MV-4-11 (cell line): ENCODE data around the gene GPR61.

ENCODE experiments used
- DNase-seq: peaks from one replicate; lab custom pipeline; 2025; lab: John Stamatoyannopoulos, UW

Gene GPR61

DNA sequence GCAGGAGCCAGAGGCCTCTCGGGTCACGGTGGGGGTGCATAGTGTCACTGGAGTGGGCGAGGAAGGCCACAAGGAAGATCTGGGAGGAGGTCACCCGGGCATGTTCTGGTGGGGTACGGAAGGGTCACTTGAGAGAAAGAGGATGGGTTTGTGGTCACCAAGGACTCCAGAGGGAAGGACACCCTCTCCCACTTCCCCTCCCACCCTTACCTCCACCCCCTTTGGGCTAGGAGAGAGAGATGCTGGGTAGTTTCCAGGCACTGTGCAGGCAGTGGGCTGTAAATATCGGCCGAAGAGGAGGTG lies 30.8 kb upstream of the GPR61 start:
- DNase-seq, result no peak

DNA sequence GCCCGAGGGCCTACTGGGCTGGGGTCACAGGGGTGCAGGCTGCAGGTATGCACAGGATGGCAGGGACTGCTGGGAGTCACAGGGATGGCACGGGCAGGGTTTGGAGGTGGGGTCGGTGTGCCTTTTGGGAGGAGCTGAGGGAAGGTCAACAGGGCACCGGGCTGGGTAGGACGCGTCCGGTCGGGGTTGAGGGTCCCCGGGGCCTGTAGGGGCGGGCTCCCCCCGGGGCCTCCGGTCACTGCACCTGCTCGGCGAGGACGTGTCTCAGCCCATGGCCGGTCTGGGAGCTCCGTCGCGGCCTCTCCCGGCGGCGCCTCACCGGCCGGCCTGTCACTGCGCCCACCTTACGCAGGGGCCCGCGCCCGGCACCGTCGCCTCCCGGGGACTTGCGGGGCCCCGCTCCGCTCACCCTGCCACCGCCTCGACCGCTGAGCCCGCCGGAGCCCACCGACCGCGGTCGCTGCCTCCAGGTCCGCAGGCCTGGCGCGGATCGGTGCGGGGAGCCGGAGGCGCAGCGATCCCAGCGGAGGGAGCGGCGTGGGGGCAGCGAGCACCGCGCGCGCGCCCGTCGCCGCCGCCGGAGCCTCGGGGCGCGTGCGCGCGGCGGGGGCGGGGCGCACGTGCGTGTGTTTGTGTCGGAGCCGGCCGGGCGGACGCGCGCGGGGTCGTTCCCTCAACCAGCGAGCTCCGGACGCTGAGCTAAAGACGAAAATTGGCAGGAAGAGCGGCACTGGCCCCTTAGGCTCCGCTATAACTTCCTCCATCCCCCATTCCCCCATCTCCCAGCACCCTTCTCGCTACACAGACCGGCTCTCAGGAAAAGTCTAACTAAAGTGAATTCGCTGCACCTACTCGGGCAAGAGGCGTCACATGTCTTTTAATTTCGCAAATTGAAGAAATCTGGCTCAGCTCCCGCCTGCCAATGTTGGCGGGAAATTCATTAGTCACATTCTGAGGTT lies 30.2 kb upstream of the GPR61 start, which contains the start of gene AMIGO1:
Gene AMIGO1 (minus strand): TSS at position 552 of the 959 bp plus-strand sequence. CDS start 815 bp downstream, outside the sequence.
- no peak for DNase-seq

DNA sequence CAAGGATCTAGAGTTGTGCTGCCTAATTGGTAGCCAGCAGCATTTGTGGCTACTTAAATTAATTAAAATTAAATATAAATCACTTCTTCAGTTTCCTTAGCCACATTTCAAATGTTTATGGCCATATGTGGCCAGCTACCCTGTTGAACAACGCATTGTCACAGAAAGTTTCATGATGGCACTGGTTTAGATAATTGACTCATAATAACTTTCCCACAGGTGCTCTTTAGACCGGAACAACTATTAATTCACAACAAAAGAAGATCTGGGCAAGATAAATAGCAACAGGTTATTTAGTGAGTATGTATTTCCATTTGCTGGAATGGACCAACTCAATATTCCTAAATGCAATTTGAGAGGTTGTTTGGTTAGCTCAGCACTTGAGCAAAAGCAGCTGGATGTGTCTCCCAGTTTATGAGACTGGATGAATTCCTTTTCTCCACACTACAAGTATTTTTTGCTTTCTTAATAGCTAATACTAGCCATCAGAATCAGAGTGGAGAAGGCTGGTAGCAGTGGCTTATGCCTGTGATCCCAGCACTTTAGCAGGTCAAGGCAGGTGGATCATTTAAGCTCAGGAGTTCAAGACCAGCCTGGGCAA lies 26.5 kb upstream of the GPR61 start:
- no peak for DNase-seq

DNA sequence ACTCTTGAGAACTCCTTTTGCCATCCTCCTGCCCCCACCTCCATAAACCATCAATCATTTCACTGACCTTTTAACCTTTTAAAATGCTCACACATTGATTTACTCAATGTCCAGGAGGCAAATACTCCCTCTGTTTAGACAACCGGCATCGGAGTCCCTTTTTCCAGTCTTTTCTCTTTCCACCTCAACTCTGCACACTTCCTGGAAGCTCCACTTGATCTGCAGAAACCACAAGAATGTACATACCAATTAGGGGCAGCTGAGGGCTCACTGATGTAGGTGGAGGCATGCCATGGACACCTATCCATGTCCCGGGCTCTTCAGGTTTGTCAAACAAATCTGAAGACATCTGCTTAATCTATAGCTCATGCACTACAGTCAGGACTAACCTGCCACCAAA lies 24.8 kb upstream of the GPR61 start:
- no peak for DNase-seq

DNA sequence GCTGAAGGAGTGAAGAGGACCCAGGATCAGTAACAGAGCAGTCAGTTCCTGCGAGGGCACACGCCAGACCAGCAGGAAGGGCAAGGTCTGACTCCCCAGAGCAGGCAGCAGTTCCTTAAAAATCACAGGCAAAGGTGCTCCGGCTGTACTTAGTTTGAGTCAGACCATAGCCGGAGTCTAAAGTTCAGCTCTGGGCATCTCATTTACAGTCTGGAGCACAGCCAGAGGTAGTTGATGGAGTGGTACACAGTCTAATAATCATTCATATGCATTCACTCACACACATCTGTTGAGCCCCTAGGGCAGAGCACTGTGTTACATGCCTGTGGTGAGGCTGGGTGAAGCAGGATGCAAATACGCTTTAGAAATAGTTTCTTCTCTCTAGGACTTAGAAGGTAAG lies 22.8 kb upstream of the GPR61 start:
- DNase-seq, result no peak

DNA sequence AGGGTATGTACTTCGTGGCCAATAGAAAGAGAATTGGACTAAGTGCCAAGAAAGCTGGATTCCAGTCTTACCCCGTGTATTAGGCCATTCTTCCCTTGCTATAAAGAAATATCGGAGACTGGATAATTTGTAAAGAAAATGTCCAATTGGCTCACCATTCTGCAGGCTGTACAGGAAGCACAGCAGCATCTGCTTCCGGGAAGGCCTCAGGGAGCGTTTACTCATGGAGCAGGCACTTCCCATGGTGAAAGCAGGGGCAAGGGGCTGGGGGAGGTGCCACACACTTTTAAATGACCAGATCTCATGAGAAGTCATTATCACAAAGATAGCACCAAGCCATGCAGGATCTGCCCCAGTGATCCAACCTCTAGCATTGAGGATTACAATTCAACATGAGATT lies 22.3 kb upstream of the GPR61 start:
- no peak for DNase-seq

DNA sequence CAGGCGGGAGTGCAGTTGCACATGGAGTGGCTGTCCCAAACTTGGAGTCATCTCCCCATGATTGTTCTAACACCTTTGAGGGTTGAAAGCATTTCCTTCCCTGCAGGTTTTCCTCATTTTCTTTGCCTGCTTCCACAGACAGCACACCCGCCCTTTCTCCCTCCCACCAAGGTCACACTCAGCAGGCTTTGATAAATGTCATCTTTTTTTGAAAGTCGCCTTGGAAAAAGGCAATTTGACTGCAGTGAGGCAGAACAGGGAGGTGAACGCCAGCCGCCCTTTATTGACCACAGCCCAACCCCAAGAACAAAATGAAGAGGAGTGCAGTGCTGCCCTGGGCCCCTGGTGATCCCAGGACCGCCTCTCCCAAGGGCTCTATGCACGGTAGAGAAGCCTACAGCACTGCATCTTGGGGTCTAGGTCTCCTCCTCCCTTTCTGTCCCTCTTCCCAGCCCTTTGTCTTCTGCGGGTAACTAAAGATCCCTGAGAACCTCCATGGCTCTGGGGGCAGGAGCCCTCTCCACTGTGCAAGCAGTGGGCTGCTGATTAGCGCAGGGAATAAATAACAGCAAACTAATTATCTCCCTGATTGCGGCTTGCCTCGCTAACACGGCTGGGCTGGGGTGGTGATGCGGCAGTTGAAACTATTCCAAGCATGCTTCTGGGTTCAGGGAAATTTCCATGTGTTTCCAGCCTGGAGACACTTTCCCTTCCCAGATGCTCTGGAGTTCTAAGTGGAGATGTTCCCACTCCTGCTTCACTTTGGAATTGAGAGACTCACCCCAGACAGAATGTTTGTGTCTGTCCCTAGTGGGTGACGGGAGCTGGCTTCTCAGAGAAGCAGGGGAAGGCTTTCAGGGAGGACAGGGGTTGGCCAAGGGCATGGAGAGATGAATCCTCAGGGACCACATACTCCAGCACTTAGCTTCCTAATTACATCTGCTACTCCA lies 18.4 kb upstream of the GPR61 start:
- no peak for DNase-seq

DNA sequence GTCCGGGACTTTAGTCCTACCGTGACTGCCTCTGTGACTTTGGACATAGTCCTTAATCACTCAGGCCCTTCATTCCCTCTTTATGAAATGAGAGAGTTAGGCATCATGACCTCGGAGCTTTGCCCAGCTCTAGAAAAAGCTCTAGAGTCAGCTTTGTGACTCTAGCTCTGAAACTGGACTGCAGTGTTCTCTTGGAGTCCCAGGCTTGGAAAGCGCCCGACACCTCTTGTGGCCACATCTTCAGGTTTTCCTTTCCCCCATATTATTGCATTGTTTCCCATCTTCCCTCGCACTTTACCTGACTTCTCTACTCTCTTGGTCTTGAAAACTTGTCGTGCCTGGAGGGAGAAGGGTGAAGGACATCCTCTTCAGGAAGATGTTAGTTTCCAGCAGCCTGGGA lies 17.6 kb upstream of the GPR61 start:
- DNase-seq, result no peak

DNA sequence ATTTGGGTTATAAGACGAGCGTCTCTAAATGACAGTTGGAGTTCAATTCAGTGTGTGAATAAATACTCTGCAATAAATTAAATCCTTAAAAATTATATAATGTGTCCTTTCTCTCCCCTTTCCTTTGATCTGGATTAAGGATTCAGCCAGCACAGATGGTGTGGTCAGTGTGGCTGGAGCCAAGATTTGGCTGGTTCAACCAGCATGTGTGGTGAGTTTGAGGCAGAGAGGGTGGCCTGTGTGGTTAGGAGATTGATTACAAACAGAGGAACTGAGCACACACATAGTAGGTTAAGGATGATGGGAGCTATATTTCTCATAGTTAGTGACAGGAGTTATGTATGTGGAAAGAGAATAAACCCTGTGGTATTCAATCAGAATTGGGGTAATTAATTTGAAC lies 16.0 kb upstream of the GPR61 start:
- peak; percentile 80 for DNase-seq

DNA sequence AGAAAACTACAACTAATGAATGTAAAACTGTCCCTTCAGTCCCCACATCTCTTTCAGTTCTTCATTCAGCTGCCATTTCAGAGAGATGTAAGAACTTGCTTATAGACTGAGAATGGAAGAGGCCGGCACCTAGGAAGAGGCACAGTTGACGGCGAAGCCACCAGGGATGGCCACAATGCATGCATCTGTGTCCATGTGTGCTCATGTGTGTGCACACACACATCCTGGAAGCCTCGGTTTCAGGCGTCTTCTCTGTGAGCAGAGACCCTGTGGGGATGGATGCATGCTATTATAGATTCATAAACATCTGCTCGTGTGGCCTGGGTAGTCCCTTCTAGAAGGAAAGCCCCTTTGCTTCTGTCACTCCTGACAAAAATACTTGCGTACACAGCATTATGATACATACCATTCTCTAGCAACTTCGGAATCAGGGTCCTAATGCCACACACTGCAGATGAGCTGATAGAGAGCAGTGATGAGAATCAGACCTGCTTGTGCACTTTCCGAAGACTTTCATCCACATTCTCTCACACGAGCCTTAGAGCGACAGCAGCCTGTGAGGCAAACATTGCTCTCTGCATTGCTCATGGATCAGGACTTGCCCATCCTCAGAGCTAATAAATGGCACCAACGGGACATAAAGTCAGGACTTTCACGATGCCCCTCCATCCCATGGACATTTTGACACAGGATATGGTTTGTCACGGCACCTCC lies 12.4 kb upstream of the GPR61 start:
- no peak for DNase-seq

DNA sequence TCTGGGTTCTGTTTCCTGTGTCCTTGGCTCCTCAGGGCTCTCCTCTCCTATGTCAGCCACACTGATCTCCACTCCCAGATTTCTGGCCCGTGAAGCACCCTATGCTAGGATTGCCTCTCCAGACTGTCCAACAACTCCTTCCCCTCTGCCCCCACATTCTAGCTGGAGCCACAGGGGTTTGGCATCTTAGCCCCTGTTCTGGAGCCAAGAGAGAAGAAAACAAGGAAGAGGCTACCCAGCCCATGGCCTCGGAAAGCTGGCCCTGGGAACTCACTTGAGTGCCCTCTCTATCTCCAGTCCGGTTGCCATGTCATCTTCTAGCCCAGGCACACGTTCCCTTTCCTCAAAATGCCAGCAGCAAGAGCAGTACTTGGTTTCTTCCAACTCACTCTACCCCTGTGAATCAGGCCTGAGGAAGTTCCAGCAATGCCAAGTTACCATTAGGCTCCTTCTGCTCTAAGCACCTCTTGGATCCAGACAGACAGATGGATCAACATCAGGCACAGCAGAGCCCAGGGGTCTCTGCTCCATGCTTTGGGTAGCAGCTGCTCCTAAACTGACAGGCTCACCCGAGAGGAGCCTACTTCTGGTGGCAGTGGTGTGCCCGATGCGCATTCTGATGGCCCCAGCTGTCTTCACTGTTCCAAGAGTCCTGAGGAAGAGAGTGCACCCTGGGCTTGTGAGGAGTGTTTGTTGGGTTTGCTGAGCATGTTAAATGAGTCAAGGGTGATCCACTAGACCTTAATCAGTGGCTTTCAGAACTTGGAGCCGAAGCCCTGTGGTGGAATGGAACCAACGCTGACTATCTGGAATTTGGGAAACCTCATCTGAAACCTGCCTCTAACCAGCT lies 11.6 kb upstream of the GPR61 start:
- DNase-seq, result no peak

DNA sequence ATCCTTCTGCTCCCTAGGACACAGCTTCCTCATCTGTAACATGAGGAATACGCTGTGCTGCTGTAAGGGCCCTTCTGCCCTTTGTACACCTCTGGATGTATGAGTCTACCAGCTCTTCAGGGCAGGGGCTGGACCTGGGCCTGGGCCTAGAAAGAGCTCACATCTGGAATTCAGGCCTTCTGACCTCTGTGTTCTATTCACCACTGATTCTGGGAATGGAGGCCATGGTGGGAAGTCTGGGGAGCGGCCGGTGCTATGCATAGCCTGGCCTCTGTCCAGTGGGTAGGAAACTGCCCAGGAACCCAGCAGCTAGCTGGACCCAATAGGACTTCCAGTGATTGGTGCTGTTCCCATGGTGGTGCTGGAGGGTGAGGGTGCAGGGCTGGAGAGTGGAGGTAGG lies 11.0 kb upstream of the GPR61 start:
- DNase-seq, result no peak

DNA sequence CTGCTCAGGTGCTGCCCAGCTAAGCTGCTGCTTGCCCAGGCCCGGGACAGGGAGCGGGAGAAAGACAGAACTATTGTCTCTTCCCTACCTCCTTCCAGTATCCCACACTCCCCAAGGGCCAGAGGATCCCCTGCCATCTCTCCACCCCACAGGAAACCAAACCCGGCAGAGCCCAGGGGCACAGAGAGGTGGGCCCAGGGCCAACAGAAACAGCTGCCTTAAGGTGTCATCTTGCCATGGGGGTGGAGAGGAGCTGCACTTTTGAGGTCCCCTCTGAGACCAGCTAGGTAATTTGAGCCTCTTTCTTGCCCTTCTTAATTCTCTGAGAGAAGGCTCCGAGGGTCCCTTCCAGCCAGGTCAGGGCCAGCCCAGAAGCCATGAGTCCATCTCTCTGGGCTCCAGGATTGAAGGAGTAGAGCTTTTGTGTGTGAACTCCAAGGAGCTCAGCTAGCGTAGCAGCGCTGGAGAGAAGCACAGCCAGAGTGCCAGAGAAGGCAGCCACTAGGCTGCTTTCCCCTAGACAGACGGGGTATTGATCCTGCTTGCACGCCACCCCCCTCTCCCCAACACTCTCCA lies 9.7 kb upstream of the GPR61 start:
- no peak for DNase-seq

DNA sequence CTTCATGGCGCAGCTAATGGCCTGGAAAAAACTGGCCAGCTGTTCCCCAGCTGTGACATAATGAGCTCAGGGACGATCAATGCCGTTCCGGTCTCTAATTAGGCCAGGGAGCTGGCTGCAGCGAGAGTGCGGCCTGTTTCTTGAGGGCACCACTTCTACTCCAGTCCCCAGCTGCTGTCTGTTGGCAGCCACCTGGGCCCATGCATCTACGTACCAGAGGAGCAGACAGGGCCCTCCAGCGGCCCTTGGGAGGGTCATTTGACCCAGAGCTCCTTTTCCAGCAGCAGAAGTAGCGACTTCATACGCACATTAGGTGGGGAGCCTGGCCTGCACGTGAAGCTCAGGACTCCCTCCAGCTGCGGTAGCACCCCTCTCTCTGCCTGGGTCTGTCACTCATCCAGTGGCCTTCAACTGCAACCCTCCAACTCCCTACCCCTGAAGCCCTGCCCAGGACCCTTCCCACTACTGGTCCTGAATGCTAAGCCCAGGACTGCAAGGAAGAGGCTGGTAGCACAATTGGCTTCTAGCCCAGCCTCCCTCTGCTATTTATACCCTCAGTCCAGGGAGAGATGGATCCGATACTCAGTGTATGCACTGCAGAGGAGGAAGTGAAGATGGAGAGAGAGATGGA lies 9.1 kb upstream of the GPR61 start:
- DNase-seq, result no peak

DNA sequence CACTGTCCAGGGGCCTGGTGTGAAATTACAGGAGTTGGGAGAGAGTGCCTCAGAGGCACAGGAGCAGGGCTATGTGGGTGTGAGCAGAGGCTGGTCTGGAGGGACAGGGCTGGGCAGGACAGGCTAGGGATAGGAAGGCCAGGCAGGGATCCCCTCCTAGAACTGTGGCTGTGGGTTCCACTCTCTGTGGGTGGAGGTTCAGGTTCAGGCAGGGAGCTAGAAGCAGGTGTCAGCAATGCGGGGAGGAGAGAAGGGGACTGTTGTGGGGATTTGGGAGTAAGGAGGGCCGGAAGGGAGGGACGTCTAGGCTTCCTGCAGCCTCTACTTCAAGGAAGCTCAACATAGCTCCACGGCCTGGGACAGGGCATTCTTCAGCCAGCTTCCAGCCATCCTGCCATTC lies 8.3 kb upstream of the GPR61 start:
- no peak for DNase-seq

DNA sequence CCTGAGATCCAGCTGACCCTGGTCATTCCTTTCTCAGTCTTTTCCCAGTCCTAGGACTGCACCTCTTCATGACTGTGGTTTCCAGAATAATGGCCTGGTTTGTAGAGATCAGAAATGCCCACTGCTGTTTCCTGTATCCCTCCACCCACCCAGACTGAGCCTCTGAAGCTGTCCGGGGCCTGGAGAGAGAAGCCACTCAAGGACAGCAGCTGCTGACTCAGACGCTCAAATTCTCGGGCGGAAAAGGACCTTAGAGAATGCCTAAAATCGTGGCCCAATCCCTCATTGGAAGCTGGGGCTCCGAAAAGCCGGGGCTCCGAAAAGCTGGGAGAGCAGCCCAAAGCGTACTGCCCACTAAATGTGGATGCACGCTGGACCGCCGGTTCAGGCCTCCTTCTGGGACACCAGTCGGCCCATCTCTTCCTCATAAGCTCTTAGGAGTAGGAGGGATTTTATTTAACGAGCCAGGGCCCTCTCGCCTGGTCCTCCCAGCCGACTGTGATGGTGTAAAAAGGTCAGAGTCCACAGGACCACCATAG lies 7.8 kb upstream of the GPR61 start:
- DNase-seq, result no peak

DNA sequence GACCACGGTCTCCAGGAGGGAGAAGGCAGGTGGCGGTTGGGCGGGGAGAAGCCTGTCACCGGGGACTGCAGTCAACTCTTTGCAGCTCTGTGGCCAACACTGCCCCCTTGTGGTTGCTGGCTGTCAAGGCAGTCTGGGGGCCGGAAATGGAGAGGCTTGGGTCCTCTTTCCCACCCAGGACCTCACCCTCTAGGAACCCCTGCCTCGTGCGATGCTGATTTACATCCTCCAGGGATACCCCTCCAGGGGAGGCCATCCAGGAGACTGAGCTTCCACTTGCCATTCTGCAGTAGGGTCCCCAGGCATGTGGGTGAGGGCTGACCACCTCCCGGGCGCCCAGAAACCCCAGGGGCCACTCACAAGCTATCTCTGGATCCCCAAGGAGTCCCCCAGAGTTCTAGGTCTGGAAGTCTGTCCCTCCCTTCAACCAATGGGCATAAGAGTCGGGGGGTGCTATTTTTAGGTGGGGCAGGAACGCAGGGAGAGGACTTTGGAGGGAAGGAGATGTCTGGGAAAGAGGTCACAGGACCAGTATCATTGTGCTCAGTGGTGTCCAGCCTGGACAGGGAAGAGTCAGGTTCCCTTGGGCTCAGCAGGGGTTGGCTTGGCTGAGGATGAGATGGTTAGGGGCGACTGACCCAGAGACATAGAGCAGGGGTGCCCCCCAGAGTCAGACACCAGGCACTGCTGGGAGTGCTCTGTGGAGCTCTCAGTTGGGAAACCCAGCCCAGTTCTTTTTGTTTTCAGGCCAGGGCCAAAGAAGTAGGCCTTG lies 7.1 kb upstream of the GPR61 start:
- peak; percentile 64 for DNase-seq

DNA sequence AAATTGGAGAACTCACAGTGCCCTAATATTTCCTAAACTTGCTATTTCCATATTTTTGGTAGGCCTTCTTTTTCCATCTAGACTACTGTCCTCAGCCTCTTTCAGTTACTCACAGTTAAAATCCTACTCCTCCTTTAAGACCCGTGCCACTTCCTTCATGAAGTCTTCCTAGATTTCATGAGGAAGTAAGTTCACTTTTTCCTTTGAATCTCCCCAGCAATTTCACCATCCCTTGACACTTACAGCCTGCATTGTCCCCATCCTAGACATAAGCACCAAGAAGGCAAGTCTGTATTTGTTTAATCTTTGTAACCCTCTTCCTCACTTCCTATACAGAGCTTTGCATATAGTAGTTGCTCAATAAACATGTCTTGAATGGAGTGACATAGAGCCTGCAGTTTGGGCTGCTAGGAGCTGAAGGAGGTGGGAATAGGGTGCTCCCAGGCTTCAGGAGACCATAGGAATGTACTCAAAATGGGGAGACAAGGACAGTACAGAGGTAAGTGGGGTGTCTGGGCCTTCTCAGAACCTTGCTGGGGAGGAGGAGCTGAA lies 5.3 kb upstream of the GPR61 start:
- DNase-seq, result peak; percentile 10

DNA sequence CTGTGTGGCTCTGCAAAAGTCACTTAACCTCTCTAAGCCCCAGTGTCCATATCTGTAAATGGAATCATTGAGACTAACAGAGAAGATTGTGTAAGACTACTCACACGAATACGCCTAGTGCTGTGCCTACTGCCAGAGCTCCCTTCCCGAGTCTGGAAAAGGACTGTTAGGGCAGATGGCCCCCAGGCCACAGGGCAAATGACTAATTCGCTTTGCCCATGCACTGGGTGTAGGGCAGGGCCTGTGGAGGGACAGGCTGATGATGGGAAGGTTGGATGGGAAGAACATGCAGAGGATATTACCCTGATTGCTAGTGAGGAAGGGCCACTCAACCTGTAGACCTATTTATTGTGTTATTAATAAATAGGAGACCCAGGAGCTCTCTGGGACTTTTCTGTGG lies 4.2 kb upstream of the GPR61 start:
- DNase-seq, result peak; percentile 62
